ENCODE results near the gene STIM1. TPM values are rescaled to one million over a fixed set of nuclear protein-coding genes. Genes with fewer than 3 reads are reported as not detected.

The STIM1 gene
- total RNA-seq, 1 experiment from 2014 or later, result 15.2 TPM

DNA sequence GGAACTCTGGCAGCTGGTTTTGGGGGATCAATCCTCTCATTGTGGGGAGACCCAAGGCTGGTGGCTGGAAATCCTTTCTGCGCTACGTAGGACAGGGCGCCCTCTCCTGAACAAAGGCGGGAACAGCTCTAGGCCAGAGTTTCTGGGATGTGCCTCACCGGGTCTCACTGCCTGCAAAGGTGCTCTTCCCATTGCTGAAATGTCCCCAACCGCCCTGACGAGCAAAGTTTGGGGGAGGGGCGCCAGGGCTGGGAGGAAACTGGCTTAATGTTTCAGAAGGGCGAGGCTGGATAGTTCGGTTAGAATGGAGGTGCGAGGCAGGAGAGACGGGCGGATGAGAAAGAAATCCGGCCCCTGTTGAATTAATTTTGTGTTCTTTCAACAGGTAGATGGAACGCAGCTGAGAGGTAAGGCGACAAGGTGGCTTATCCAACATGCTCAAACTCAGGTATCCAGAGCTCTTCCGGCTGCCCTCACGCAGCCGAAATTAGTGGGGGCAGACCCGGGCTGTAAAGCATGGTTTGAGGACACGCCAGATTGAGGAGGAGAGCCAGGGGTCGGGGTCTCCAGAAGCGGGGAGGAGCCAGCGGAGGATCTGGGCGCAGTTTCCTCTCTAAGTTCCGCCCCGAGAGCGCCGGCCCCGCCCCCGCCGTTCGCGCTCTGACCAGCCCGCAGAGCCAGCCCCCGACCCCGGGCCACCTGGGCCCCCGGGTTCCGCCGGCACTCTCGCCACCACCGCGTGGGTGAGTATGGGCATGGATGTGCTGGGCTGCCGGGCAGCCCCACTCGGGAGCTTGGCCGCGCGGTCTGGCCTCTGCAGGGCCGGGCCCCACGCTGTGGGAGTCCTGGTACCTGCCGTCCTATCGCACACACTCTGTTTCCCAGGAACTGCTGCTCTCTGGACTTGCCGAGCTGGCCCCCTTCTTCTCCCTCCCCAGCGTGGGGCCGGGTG, 47.3 kb upstream of the STIM1 start, which contains the start of gene PGAP2:
TSS of gene PGAP2 (plus strand) at position 652 of the 952 bp plus-strand sequence. CDS start 2,700 bp downstream, outside the sequence.
- H3K79me1 ChIP-seq (ENCODE audit: insufficient read depth, low read depth, low read length, poor library complexity, severe bottlenecking), result no peaks in the 10 kb centered on the region
- peak within 1 kb of the TSS; percentile 76 for H3K4me2 ChIP-seq (ENCODE audit: insufficient read depth, insufficient read length, low read length)
- H2BK120ac ChIP-seq (ENCODE audit: low read depth, low read length, poor library complexity, severe bottlenecking), result no peak within 1 kb of the TSS
- peak within 1 kb of the TSS; percentile 51 for H3K18ac ChIP-seq (ENCODE audit: insufficient read length, low read depth, low read length)
- no peak within 1 kb of the TSS for H4K5ac ChIP-seq (ENCODE audit: insufficient read length, low read depth, low read length)
- H2AK5ac ChIP-seq (ENCODE audit: insufficient read length, low read length), result no peak within 1 kb of the TSS
- 0 out of 2 replicates have a peak, but pooled peaks cover 2% of the 10 kb centered on the region for H3K79me2 ChIP-seq (ENCODE audit: insufficient read depth, low read length)
- no peak within 1 kb of the TSS for H3K27ac ChIP-seq (ENCODE audit: insufficient read length, low read depth, low read length)
- H3K9me3 Mint-ChIP-seq, result no peaks in the 10 kb centered on the region
- peak; percentile 89 for DNase-seq
- peak within 1 kb of the TSS; percentile 94 to 96 (median 95) for H3K27ac Mint-ChIP-seq
- no peak within 1 kb of the TSS for H2BK12ac ChIP-seq (ENCODE audit: insufficient read length, low read depth, low read length)
- WGBS (ENCODE audit: extremely low coverage, insufficient read length, low lambda C conversion rate), result no CpG with 5 or more reads among the region's 55 CpGs
- H4K91ac ChIP-seq (ENCODE audit: insufficient read length, low read depth, low read length), result no peak within 1 kb of the TSS
- no peak within 1 kb of the TSS for H3T11ph ChIP-seq (ENCODE audit: low read length)
- no peak within 1 kb of the TSS for H2BK20ac ChIP-seq (ENCODE audit: low read depth, low read length, poor library complexity, severe bottlenecking)
- H3K4me3 Mint-ChIP-seq, result peak within 1 kb of the TSS; percentile 86 to 98
- peaks cover 14 to 17% of the 10 kb centered on the region in 2 experiments for H3K4me1 Mint-ChIP-seq
- H3K4me1 ChIP-seq (ENCODE audit: insufficient read depth, low read length), result no peaks in the 10 kb centered on the region
- H3K9ac ChIP-seq (ENCODE audit: extremely low read depth, insufficient read length, low read length), result peak within 1 kb of the TSS; percentile 56
- H3K23me2 ChIP-seq (ENCODE audit: insufficient read length, low read depth, low read length, poor library complexity, severe bottlenecking), result peaks cover 9% of the 10 kb centered on the region
- H3K14ac ChIP-seq (ENCODE audit: insufficient read depth, low read length), result 0 out of 2 replicates have a peak within 1 kb of the TSS, but pooled peaks have one; percentile 62
- peak; percentile 80 for TF ChIP-seq CTCF (conservative IDR thresholded peaks at IDR 0.05)
- no peaks in the 10 kb centered on the region for H3K9me3 ChIP-seq (ENCODE audit: control insufficient read depth, low read depth, low read length)
- H3K4ac ChIP-seq (ENCODE audit: low read depth, low read length), result no peak within 1 kb of the TSS
- H3K23ac ChIP-seq (ENCODE audit: insufficient read length, low read depth, low read length), result no peak within 1 kb of the TSS
- H2BK5ac ChIP-seq (ENCODE audit: insufficient read length, low read length), result no peak within 1 kb of the TSS
- no peaks in the 10 kb centered on the region for H4K20me1 ChIP-seq (ENCODE audit: control insufficient read depth, insufficient read depth, insufficient read length)
- no peak within 1 kb of the TSS for H4K8ac ChIP-seq (replicated peaks; ENCODE audit: insufficient read length, low read depth, low read length)
- no peaks in the 10 kb centered on the region for H3K27me3 Mint-ChIP-seq (ENCODE audit: low read depth)
- H3K56ac ChIP-seq (ENCODE audit: insufficient read length, low read depth, low read length), result no peak within 1 kb of the TSS
- H2BK15ac ChIP-seq (ENCODE audit: low read depth, low read length), result no peak within 1 kb of the TSS
- H2AFZ ChIP-seq (ENCODE audit: low read length), result peak within 1 kb of the TSS; percentile 41
- H3K36me3 Mint-ChIP-seq (ENCODE audit: insufficient read depth in 1 of 3, low read depth in 3 of 3), result peaks cover 0 to 5% (median 0%) of the 10 kb centered on the region in 3 experiments; a peak in 2 of 7 replicates
- H3K27me3 ChIP-seq (ENCODE audit: insufficient read depth, low read length), result no peaks in the 10 kb centered on the region

Measured in H9 (cell line).